Measurements from ENCODE around the gene BDKRB2. TPM values are rescaled to one million over a fixed set of nuclear protein-coding genes. Genes with fewer than 3 reads are reported as not detected.

Gene BDKRB2
- total and polyA plus RNA-seq, 2 of the 8 experiments (the other 6 are each of a cell fraction or from before 2014, with no cell fraction given), result 0.13 to 0.21 TPM

DNA sequence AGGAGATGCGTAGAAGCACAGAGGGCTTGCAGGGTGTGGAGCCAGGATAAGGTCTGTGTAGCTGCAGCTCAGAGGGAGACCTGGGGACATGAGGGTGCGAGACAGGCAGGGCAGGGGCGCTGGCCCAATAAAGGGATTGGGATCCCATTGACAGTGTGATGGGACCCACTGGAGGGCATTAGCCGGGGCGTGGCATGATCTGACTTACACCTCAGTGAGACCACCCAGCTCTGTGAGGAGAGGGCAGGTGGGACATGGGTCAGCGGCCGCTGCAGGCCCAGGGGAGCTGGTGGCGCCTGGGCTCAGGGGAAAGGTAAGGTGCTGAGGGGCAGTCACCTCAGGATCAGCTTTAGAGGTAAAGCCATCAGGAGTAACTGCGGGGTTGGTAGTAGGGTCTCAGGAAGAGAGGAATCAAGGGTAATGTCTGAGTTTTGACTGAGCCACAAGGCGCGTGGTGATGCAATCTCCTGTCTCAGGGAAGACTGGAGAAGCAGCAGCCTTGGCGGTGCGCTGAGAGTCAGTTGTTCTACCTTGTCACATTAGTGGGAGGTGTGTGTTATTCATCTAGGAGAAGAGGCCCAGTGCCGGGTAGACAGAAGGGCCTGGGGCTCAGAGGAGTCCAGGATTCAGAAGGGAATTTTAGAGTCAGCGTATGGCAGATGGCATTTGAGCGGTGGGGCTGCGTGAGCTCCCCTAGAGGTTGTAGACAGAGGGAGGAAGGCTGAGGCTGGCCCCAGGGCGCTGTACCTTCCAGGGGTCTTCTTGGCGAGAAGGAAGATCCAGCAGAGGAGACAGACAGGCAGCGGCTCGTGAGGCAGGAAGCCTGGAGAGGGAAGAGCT, 30.8 kb upstream of the BDKRB2 start (continued):
- TF ChIP-seq ASH2L (IDR thresholded peaks at IDR 0.05; ENCODE audit: low read length) (no peak), TAF1 (IDR thresholded peaks at IDR 0.05; ENCODE audit: low read depth, low read length) (no peak)

Measured in H1 (cell line).